ENCODE measurements around the gene WDR55. TPM values are rescaled to one million over a fixed set of nuclear protein-coding genes. Genes with fewer than 3 reads are reported as not detected.

The WDR55 gene
- total RNA-seq, 4 donors from 2014 or later, result 33.3 to 76.6 (median 36.1) TPM

GRCh38 chr5:140632366-140633020, 32.2 kb upstream of the WDR55 start:
- WGBS, 2 donors (ENCODE audit: low coverage in 1 of 2), result 4% methylated on average over 31 of the region's 51 CpGs; no CpG with 5 or more reads in 1 of the 2 donors
- peak; percentile 63 for DNase-seq
- Histone ChIP-seq H3K36me3 (no peaks in the 10 kb centered on the region), H3K27ac (peak overlapping the region; percentile 78 to 82 (median 82)), H3K4me1 (peaks cover 5 to 30% (median 13%) of the 10 kb centered on the region in 4 donors), H3K9me3 (no peaks in the 10 kb centered on the region), H3K27me3 (no peaks in the 10 kb centered on the region), H3K4me3 (peak overlapping the region; percentile 17 to 62 (median 44))
- TF ChIP-seq POLR2AphosphoS5 (IDR thresholded peaks at IDR 0.05), result peak in 2 of 3 donors; percentile 2 to 25
- no peak for TF ChIP-seq CTCF (IDR thresholded peaks at IDR 0.05)
- TF ChIP-seq EP300 (IDR thresholded peaks at IDR 0.05; ENCODE audit: low read depth), result no peak
- TF ChIP-seq POLR2A (IDR thresholded peaks at IDR 0.05), result no peak
- in situ Hi-C loops (cut with MboI; ENCODE audit: low pct_ligation_motif_present in 1 of 4, low pct_unique_long_range_greater_than_20kb in 1 of 4, low sequenced_read_pairs in 3 of 4), result loop anchor here in 3 of 4 donors (10.0 kb wide), 2 partner anchors 58 to 68 kb away; partner anchors contain the start of genes APBB3 (in 2 of the 3) and SLC35A4 (in 2 of the 3)
- intact Hi-C loops (cut with DNase I; ENCODE audit: low total_unique reads), result loop anchor here (10.0 kb wide), 1 partner anchor 228 kb away; the partner anchor contains the start of gene ANKHD1

GRCh38 chr5:140633021-140633471, 31.7 kb upstream of the WDR55 start, which contains the start of gene CD14:
Gene CD14, minus strand, starts transcription at chr5:140633175. Its CDS starts 104 bp downstream, at chr5:140633071.
- Histone ChIP-seq H3K9me3 (no peaks in the 10 kb centered on the region), H3K36me3 (no peaks in the 10 kb centered on the region), H3K27me3 (no peaks in the 10 kb centered on the region), H3K4me3 (peak within 1 kb of the TSS; percentile 17 to 62 (median 44)), H3K4me1 (peaks cover 5 to 30% (median 13%) of the 10 kb centered on the region in 4 donors), H3K27ac (peak within 1 kb of the TSS; percentile 78 to 82 (median 82))
- no peak for TF ChIP-seq EP300 (IDR thresholded peaks at IDR 0.05; ENCODE audit: low read depth)
- peak in 2 of 5 experiments; percentile 5 to 33 for TF ChIP-seq CTCF (IDR thresholded peaks at IDR 0.05)
- peak in 1 of 3 donors; percentile 25 for TF ChIP-seq POLR2AphosphoS5 (IDR thresholded peaks at IDR 0.05)
- TF ChIP-seq POLR2A (IDR thresholded peaks at IDR 0.05), result no peak
- intact Hi-C loops (cut with DNase I; ENCODE audit: low total_unique reads), result loop anchor here (10.0 kb wide), 1 partner anchor 228 kb away; the partner anchor contains the start of gene ANKHD1
- in situ Hi-C loops (cut with MboI; ENCODE audit: low pct_ligation_motif_present in 1 of 4, low pct_unique_long_range_greater_than_20kb in 1 of 4, low sequenced_read_pairs in 3 of 4), result loop anchor here in 3 of 4 donors (10.0 kb wide), 2 partner anchors 58 to 68 kb away; partner anchors contain the start of genes APBB3 (in 2 of the 3) and SLC35A4 (in 2 of the 3)
- peak; percentile 71 for DNase-seq
- WGBS, 2 donors (ENCODE audit: low coverage in 1 of 2), result 10 to 50% methylated on average over 1 to 16 of the region's 16 CpGs

GRCh38 chr5:140633501-140633900, 31.2 kb upstream of the WDR55 start:
- H3K4me3 ChIP-seq, result peak overlapping the region in 2 of 4 donors; percentile 34 to 62
- no peak for TF ChIP-seq POLR2AphosphoS5 (IDR thresholded peaks at IDR 0.05)
- no peak for TF ChIP-seq POLR2A (IDR thresholded peaks at IDR 0.05)
- TF ChIP-seq EP300 (IDR thresholded peaks at IDR 0.05; ENCODE audit: low read depth), result no peak
- TF ChIP-seq CTCF (IDR thresholded peaks at IDR 0.05), result no peak
- H3K27me3 ChIP-seq, result no peaks in the 10 kb centered on the region
- intact Hi-C loops (cut with DNase I; ENCODE audit: low total_unique reads) (loop anchor here (10.0 kb wide), 1 partner anchor 229 kb away; the partner anchor contains the start of gene ANKHD1), in situ Hi-C loops (cut with MboI; ENCODE audit: low pct_ligation_motif_present in 1 of 4, low pct_unique_long_range_greater_than_20kb in 1 of 4, low sequenced_read_pairs in 3 of 4) (loop anchor here in 3 of 4 donors (10.0 kb wide), 2 partner anchors 59 to 69 kb away; partner anchors contain the start of genes APBB3 (in 2 of the 3) and SLC35A4 (in 2 of the 3))
- WGBS, 2 donors (ENCODE audit: low coverage in 1 of 2), result 92 to 94% methylated on average over 2 of the region's 2 CpGs
- H3K27ac ChIP-seq, result peak overlapping the region; percentile 78 to 82 (median 82)
- no peaks in the 10 kb centered on the region for H3K9me3 ChIP-seq
- no peak for DNase-seq
- H3K4me1 ChIP-seq, result peaks cover 5 to 33% (median 13%) of the 10 kb centered on the region in 4 donors
- H3K36me3 ChIP-seq, result no peaks in the 10 kb centered on the region

- WGBS, 2 donors (ENCODE audit: low coverage in 1 of 2), result 55 to 62% methylated on average over 3 of the region's 3 CpGs
- Histone ChIP-seq H3K9me3 (no peaks in the 10 kb centered on the region), H3K27ac (peak overlapping the region in 2 of 4 donors; percentile 78 to 82), H3K27me3 (no peaks in the 10 kb centered on the region), H3K4me1 (peaks cover 5 to 37% (median 17%) of the 10 kb centered on the region in 4 donors), H3K36me3 (no peaks in the 10 kb centered on the region), H3K4me3 (no peak overlapping the region)
- no peak for DNase-seq
- in situ Hi-C loops (cut with MboI; ENCODE audit: low pct_ligation_motif_present in 1 of 4, low pct_unique_long_range_greater_than_20kb in 1 of 4, low sequenced_read_pairs in 3 of 4) (loop anchor here in 3 of 4 donors (10.0 kb wide), 2 partner anchors 59 to 69 kb away; partner anchors contain the start of genes APBB3 (in 2 of the 3) and SLC35A4 (in 2 of the 3)), intact Hi-C loops (cut with DNase I; ENCODE audit: low total_unique reads) (loop anchor here (10.0 kb wide), 1 partner anchor 229 kb away; the partner anchor contains the start of gene ANKHD1)
- TF ChIP-seq POLR2AphosphoS5 (IDR thresholded peaks at IDR 0.05) (no peak), CTCF (IDR thresholded peaks at IDR 0.05) (no peak), POLR2A (IDR thresholded peaks at IDR 0.05) (no peak), EP300 (IDR thresholded peaks at IDR 0.05; ENCODE audit: low read depth) (no peak)
Measured at GRCh38 chr5:140634103-140634502, 30.6 kb upstream of the WDR55 start.
